Dendritic cell treated with granulocyte-macrophage colony-stimulating factor and Interleukin-4, amounts not matched to agents 40 ng/mL and 50 ng/mL, for 4 days (primary cell): Measurements from ENCODE around the gene PDLIM5.
"Not testable (repeated sequence)": the region's sequence is repeated elsewhere in the genome, so short reads cannot be mapped to it uniquely, and the experiment has no call there.

Experiments
- H3K27ac Mint-ChIP-seq: one replicate; pipeline ENCODE4 v1.8.0; 2022; ENCODE audit warnings: mild to moderate bottlenecking, mixed read lengths
- H3K27me3 Mint-ChIP-seq: one replicate; pipeline ENCODE4 v1.8.0; 2022; ENCODE audit warnings: mild to moderate bottlenecking, mixed read lengths
- H3K36me3 Mint-ChIP-seq: one replicate; pipeline ENCODE4 v1.8.0; 2022; ENCODE audit warnings: low read depth, mixed read lengths
- H3K4me1 Mint-ChIP-seq: one replicate; pipeline ENCODE4 v1.8.0; 2022; ENCODE audit warnings: low read depth, mixed read lengths
- H3K4me3 Mint-ChIP-seq: one replicate; pipeline ENCODE4 v1.8.0; 2022; ENCODE audit warnings: mild to moderate bottlenecking, moderate library complexity, mixed read lengths
- H3K9me3 Mint-ChIP-seq: one replicate; pipeline ENCODE4 v1.8.0; 2022; ENCODE audit warnings: mixed read lengths
- intact Hi-C: fragments of 100-400 bp; cut with micrococcal nuclease; formaldehyde crosslinking; loops from one replicate; pipeline ENCODE4 v1.15.0; 2022

PDLIM5 gene

GRCh38 chr4:94537921-94538628 lies 86.3 kb downstream of the PDLIM5 start:
- no peaks in the 10 kb centered on the region for H3K9me3 Mint-ChIP-seq

GRCh38 chr4:94540476-94540875 lies 88.7 kb downstream of the PDLIM5 start:
- no peaks in the 10 kb centered on the region for H3K9me3 Mint-ChIP-seq
- H3K4me3 Mint-ChIP-seq: no peak overlapping the region
- no peaks in the 10 kb centered on the region for H3K27me3 Mint-ChIP-seq
- H3K4me1 Mint-ChIP-seq: peaks cover 14% of the 10 kb centered on the region
- peaks cover 6% of the 10 kb centered on the region for H3K36me3 Mint-ChIP-seq
- H3K27ac Mint-ChIP-seq: no peak overlapping the region
- intact Hi-C loops: no loop called here

More at GRCh38 chr4:94537921-94538628, 86.3 kb downstream of the PDLIM5 start:
- Mint-ChIP-seq H3K36me3 (peaks cover 6% of the 10 kb centered on the region), H3K27me3 (no peaks in the 10 kb centered on the region), H3K4me1 (peaks cover 30% of the 10 kb centered on the region), H3K4me3 (no peak overlapping the region), H3K27ac (no peak overlapping the region)
- intact Hi-C loops: no loop called here

- no peaks in the 10 kb centered on the region for H3K9me3 Mint-ChIP-seq
- H3K36me3 Mint-ChIP-seq: peaks cover 6% of the 10 kb centered on the region
- H3K4me1 Mint-ChIP-seq: peaks cover 21% of the 10 kb centered on the region
- H3K27me3 Mint-ChIP-seq: no peaks in the 10 kb centered on the region
- H3K27ac Mint-ChIP-seq: no peak overlapping the region
- intact Hi-C loops: no loop called here
- H3K4me3 Mint-ChIP-seq: no peak overlapping the region
Measured at GRCh38 chr4:94544811-94545210, 93.1 kb downstream of the PDLIM5 start.

- Mint-ChIP-seq H3K4me3 (no peak overlapping the region), H3K4me1 (peaks cover 19% of the 10 kb centered on the region), H3K36me3 (peaks cover 6% of the 10 kb centered on the region), H3K9me3 (no peaks in the 10 kb centered on the region), H3K27me3 (no peaks in the 10 kb centered on the region), H3K27ac (no peak overlapping the region)
- intact Hi-C loops: no loop called here
Measured at GRCh38 chr4:94545296-94545695, 93.6 kb downstream of the PDLIM5 start.

GRCh38 chr4:94546949-94547348 lies 95.2 kb downstream of the PDLIM5 start:
- Mint-ChIP-seq H3K27ac (no peak overlapping the region), H3K4me3 (no peak overlapping the region), H3K36me3 (no peaks in the 10 kb centered on the region), H3K4me1 (peaks cover 13% of the 10 kb centered on the region), H3K9me3 (no peaks in the 10 kb centered on the region), H3K27me3 (no peaks in the 10 kb centered on the region)
- intact Hi-C loops: no loop called here

- Mint-ChIP-seq H3K27ac (no peak overlapping the region), H3K27me3 (no peaks in the 10 kb centered on the region), H3K4me3 (no peak overlapping the region), H3K4me1 (peaks cover 13% of the 10 kb centered on the region), H3K36me3 (no peaks in the 10 kb centered on the region), H3K9me3 (no peaks in the 10 kb centered on the region)
- intact Hi-C loops: no loop called here
Measured at GRCh38 chr4:94548571-94548970, 96.8 kb downstream of the PDLIM5 start.

- H3K4me1 Mint-ChIP-seq: peaks cover 13% of the 10 kb centered on the region
- intact Hi-C loops: no loop called here
Measured at GRCh38 chr4:94550352-94550751, 98.6 kb downstream of the PDLIM5 start.

GRCh38 chr4:94550851-94551250 lies 99.1 kb downstream of the PDLIM5 start:
- no peak overlapping the region for H3K4me3 Mint-ChIP-seq
- no peaks in the 10 kb centered on the region for H3K27me3 Mint-ChIP-seq
- no peaks in the 10 kb centered on the region for H3K9me3 Mint-ChIP-seq
- H3K27ac Mint-ChIP-seq: no peak overlapping the region
- peaks cover 13% of the 10 kb centered on the region for H3K4me1 Mint-ChIP-seq
- H3K36me3 Mint-ChIP-seq: no peaks in the 10 kb centered on the region
- intact Hi-C loops: no loop called here

More at GRCh38 chr4:94550352-94550751, 98.6 kb downstream of the PDLIM5 start:
- H3K27ac Mint-ChIP-seq: no peak overlapping the region
- no peak overlapping the region for H3K4me3 Mint-ChIP-seq
- H3K9me3 Mint-ChIP-seq: no peaks in the 10 kb centered on the region
- H3K27me3 Mint-ChIP-seq: no peaks in the 10 kb centered on the region
- H3K36me3 Mint-ChIP-seq: no peaks in the 10 kb centered on the region

- intact Hi-C loops: no loop called here
- H3K9me3 Mint-ChIP-seq: no peaks in the 10 kb centered on the region
- H3K27ac Mint-ChIP-seq: no peak overlapping the region
- H3K4me1 Mint-ChIP-seq: peaks cover 13% of the 10 kb centered on the region
- H3K27me3 Mint-ChIP-seq: no peaks in the 10 kb centered on the region
- no peaks in the 10 kb centered on the region for H3K36me3 Mint-ChIP-seq
- H3K4me3 Mint-ChIP-seq: no peak overlapping the region
Measured at GRCh38 chr4:94551643-94552564, 100.2 kb downstream of the PDLIM5 start.

- H3K36me3 Mint-ChIP-seq, H3K27me3 Mint-ChIP-seq, H3K4me3 Mint-ChIP-seq, intact Hi-C loops, H3K4me1 Mint-ChIP-seq, H3K27ac Mint-ChIP-seq, H3K9me3 Mint-ChIP-seq: not testable (repeated sequence)
Measured at GRCh38 chr4:94556047-94556446, 104.3 kb downstream of the PDLIM5 start.

GRCh38 chr4:94557632-94558031 lies 105.9 kb downstream of the PDLIM5 start:
- H3K36me3 Mint-ChIP-seq, intact Hi-C loops, H3K4me3 Mint-ChIP-seq, H3K27ac Mint-ChIP-seq, H3K27me3 Mint-ChIP-seq, H3K9me3 Mint-ChIP-seq: not testable (repeated sequence)
- H3K4me1 Mint-ChIP-seq: peaks cover 16% of the 10 kb centered on the region

- H3K4me3 Mint-ChIP-seq: no peak overlapping the region
- intact Hi-C loops: no loop called here
- H3K9me3 Mint-ChIP-seq: no peaks in the 10 kb centered on the region
- H3K27ac Mint-ChIP-seq: no peak overlapping the region
- H3K27me3 Mint-ChIP-seq: no peaks in the 10 kb centered on the region
- H3K4me1 Mint-ChIP-seq: peaks cover 16% of the 10 kb centered on the region
- H3K36me3 Mint-ChIP-seq: no peaks in the 10 kb centered on the region
Measured at GRCh38 chr4:94558392-94558904, 106.7 kb downstream of the PDLIM5 start.

- Mint-ChIP-seq H3K36me3 (no peaks in the 10 kb centered on the region), H3K9me3 (no peaks in the 10 kb centered on the region), H3K27me3 (no peaks in the 10 kb centered on the region), H3K4me1 (peaks cover 16% of the 10 kb centered on the region), H3K4me3 (no peak overlapping the region), H3K27ac (no peak overlapping the region)
- intact Hi-C loops: no loop called here
Measured at GRCh38 chr4:94559351-94559806, 107.6 kb downstream of the PDLIM5 start.
